IMR-90 (cell line): Measurements from ENCODE around the gene BCAS3. TPM values are rescaled to one million over a fixed set of nuclear protein-coding genes. Genes with fewer than 3 reads are reported as not detected.
"Not testable (repeated sequence)": the region's sequence is repeated elsewhere in the genome, so short reads cannot be mapped to it uniquely, and the experiment has no call there.

Experiments used
- ATAC-seq: fragments of 200-7000 bp; cut with Tn5 transposase; 2 replicates; pipeline ENCODE4 v1.9.1; 2020; ENCODE audit warnings: low read depth, mild to moderate bottlenecking, moderate library complexity
- BruUV-seq: library from RNA; stranded (reverse); fragments of 400-500 nt; replicated peaks from 2 replicates; lab custom pipeline; 2021; lab: Mats Ljungman, UMichigan
- CTCF ChIA-PET: fragments of 300-600 bp; formaldehyde crosslinking; extraction: SDS; loops from one replicate; lab custom pipeline; 2021; ENCODE audit warnings: antibody characterized with exemption; lab: Yijun Ruan, JAX
- POLR2A ChIA-PET: fragments of 300-600 bp; sonication (Branson Sonifier 250); formaldehyde crosslinking; loops from one replicate; lab custom pipeline; 2022; ENCODE audit warnings: antibody characterized with exemption; ENCODE audit not compliant: unreplicated experiment; lab: Charles Lee
- DNase-seq: peaks from one replicate; pipeline ENCODE4 v3.0.0; 2013
- H2AFZ ChIP-seq: replicated peaks from 2 replicates; pipeline ENCODE3; 2013; ENCODE audit warnings: low read length, mild to moderate bottlenecking; ENCODE audit not compliant: poor library complexity
- H2AK5ac ChIP-seq: 2 replicates; pipeline ENCODE4 v1.6.1; 2013; ENCODE audit warnings: low read depth, low read length, inconsistent platforms
- H2AK9ac ChIP-seq: replicated peaks from 2 replicates; pipeline ENCODE3; 2013; ENCODE audit warnings: mild to moderate bottlenecking, low read depth, low read length, moderate library complexity; ENCODE audit not compliant: poor library complexity
- H2BK120ac ChIP-seq: 2 replicates; pipeline ENCODE4 v1.6.1; 2013; ENCODE audit warnings: low read depth, low read length, inconsistent platforms
- H2BK15ac ChIP-seq: 3 replicates; pipeline ENCODE4 v1.6.1; 2013; ENCODE audit warnings: low read depth, low read length, inconsistent platforms
- H2BK20ac ChIP-seq: 2 replicates; pipeline ENCODE4 v1.6.1; 2013; ENCODE audit warnings: low read depth, mild to moderate bottlenecking, inconsistent platforms, low read length, moderate library complexity
- H2BK5ac ChIP-seq: 2 replicates; pipeline ENCODE4 v1.6.1; 2013; ENCODE audit warnings: mild to moderate bottlenecking, low read depth, low read length, inconsistent platforms; ENCODE audit not compliant: poor library complexity, severe bottlenecking
- H3K14ac ChIP-seq: replicated peaks from 2 replicates; pipeline ENCODE4 v1.6.1; 2013; ENCODE audit warnings: low read depth, low read length, inconsistent platforms
- H3K18ac ChIP-seq: 2 replicates; pipeline ENCODE4 v1.6.1; 2013; ENCODE audit warnings: low read depth, low read length, control low read depth
- H3K23ac ChIP-seq: 2 replicates; pipeline ENCODE4 v1.6.1; 2013; ENCODE audit warnings: low read depth, low read length, inconsistent platforms
- H3K27ac ChIP-seq: 2 replicates; pipeline ENCODE4 v1.5.1; 2013; ENCODE audit warnings: mild to moderate bottlenecking, control low read depth, low read length; ENCODE audit not compliant: insufficient read depth
- H3K27me3 ChIP-seq: 2 replicates; pipeline ENCODE4 v1.6.1; 2013; ENCODE audit warnings: low read length; ENCODE audit not compliant: control insufficient read depth, insufficient read depth
- H3K36me3 ChIP-seq: 2 replicates; pipeline ENCODE4 v1.6.1; 2013; ENCODE audit warnings: low read length, mixed read lengths; ENCODE audit not compliant: control insufficient read depth, insufficient read depth
- H3K4ac ChIP-seq: 2 replicates; pipeline ENCODE4 v1.6.1; 2013; ENCODE audit warnings: low read depth, low read length, inconsistent platforms
- H3K4me1 ChIP-seq: 2 replicates; pipeline ENCODE4 v1.6.1; 2013; ENCODE audit warnings: low read length, mixed read lengths; ENCODE audit not compliant: control insufficient read depth, insufficient read depth
- H3K4me2 ChIP-seq: 2 replicates; pipeline ENCODE4 v1.6.1; 2013; ENCODE audit warnings: low read depth, mild to moderate bottlenecking, control low read depth, low read length, moderate library complexity
- H3K4me3 ChIP-seq: 2 replicates; pipeline ENCODE4 v1.5.1; 2013; ENCODE audit warnings: low read depth, mild to moderate bottlenecking, control low read depth, low read length, moderate library complexity; ENCODE audit not compliant: insufficient read depth
- H3K56ac ChIP-seq: 2 replicates; pipeline ENCODE4 v1.6.1; 2013; ENCODE audit warnings: low read length, inconsistent platforms; ENCODE audit not compliant: insufficient read depth; ENCODE audit errors: extremely low read depth
- H3K79me1 ChIP-seq, 2 experiments: 2 replicates each; pipeline ENCODE4 v1.6.1; 2013; ENCODE audit warnings: low read length in 2 of 2, inconsistent platforms in 1 of 2, low read depth in 1 of 2
- H3K9ac ChIP-seq: 2 replicates; pipeline ENCODE4 v1.6.1; 2013; ENCODE audit warnings: low read depth, low read length, control low read depth
- H3K9me1 ChIP-seq: 2 replicates; pipeline ENCODE4 v1.6.1; 2013; ENCODE audit warnings: low read length, inconsistent platforms; ENCODE audit not compliant: insufficient read depth
- H3K9me3 ChIP-seq: 2 replicates; pipeline ENCODE4 v1.6.1; 2013; ENCODE audit warnings: low read length; ENCODE audit not compliant: control insufficient read depth, insufficient read depth
- H4K20me1 ChIP-seq: 2 replicates; pipeline ENCODE4 v1.6.1; 2013; ENCODE audit warnings: low read length, inconsistent platforms; ENCODE audit not compliant: insufficient read depth
- H4K5ac ChIP-seq: 2 replicates; pipeline ENCODE4 v1.6.1; 2013; ENCODE audit warnings: mild to moderate bottlenecking, low read depth, low read length, control low read depth
- H4K8ac ChIP-seq, 2 experiments: 2 replicates each; pipeline ENCODE4 v1.6.1; 2013; ENCODE audit warnings: low read depth in 2 of 2, low read length in 2 of 2, control low read depth in 1 of 2, inconsistent platforms in 1 of 2
- H4K91ac ChIP-seq: 2 replicates; pipeline ENCODE4 v1.6.1; 2013; ENCODE audit warnings: low read depth, low read length, inconsistent platforms; ENCODE audit not compliant: insufficient read depth
- MAFK ChIP-seq: IDR thresholded peaks from 2 replicates; pipeline ENCODE4 v1.6.1; 2012; ENCODE audit warnings: low read depth, low read length, improper control_type of control experiment
- NFE2L2 ChIP-seq: fragments of 150-350 bp; IDR thresholded peaks from 2 replicates; pipeline ENCODE4 v1.6.1; 2016; ENCODE audit warnings: low read depth, mild to moderate bottlenecking, low read length
- WGBS, 2 experiments: methylation state at CpG; one replicate each; pipeline versions ENCODE4 v1.1.5 to v1.1.7; 2013; ENCODE audit warnings: missing lambda C conversion rate in 2 of 2; ENCODE audit not compliant: insufficient read length in 1 of 2; ENCODE audit errors: extremely low coverage in 2 of 2; 5-methylcytosine and 5-hydroxymethylcytosine counted together
- dilution Hi-C: fragments of 300-500 bp; cut with HindIII; formaldehyde crosslinking; loops from one replicate; pipeline ENCODE4 v1.14.3; 2018; ENCODE audit warnings: low sequenced_read_pairs; ENCODE audit not compliant: unreplicated experiment
- in situ Hi-C: fragments of 300-500 bp; cut with MboI; formaldehyde crosslinking; loops from 3 replicates; pipeline ENCODE4 v1.14.3; 2019; ENCODE audit warnings: low sequenced_read_pairs, inconsistent platforms, mixed read lengths
- intact Hi-C: fragments of 100-400 bp; cut with micrococcal nuclease; formaldehyde crosslinking; loops from 2 replicates; pipeline ENCODE4 v1.10.0; 2022
- polyA plus RNA-seq, 3 experiments: library from polyadenylated mRNA; depleted of rRNA; stranded (reverse); fragments of >200 nt; gene quantifications; 2 replicates each; pipeline ENCODE4 v1.2.3, GENCODE V29; 2012; ENCODE audit warnings: low replicate concordance in 1 of 3
- total RNA-seq: library from RNA; depleted of rRNA; stranded (reverse); fragments of >200 nt; gene quantifications from 2 replicates; pipeline ENCODE4 v1.2.3, GENCODE V29; 2012

Gene BCAS3
- total and polyA plus RNA-seq, 2 of the 4 experiments (the other 2 are of a cell fraction) = 6.3 to 27.1 TPM

- no peak overlapping the region for H3K4ac ChIP-seq
- no peak overlapping the region for H3K56ac ChIP-seq
- intact Hi-C loops = no loop called here
- H3K79me1 ChIP-seq = peaks cover 0 to 3% of the 10 kb centered on the region in 2 experiments; a peak in 1 of 4 replicates
- peak overlapping the region in 1 of 2 experiments; percentile 67; a peak in 1 of 4 replicates for H4K8ac ChIP-seq
- peak overlapping the region; percentile 67 for H4K91ac ChIP-seq
- no peak overlapping the region for H3K4me2 ChIP-seq
- dilution Hi-C loops = no loop called here
- H2BK20ac ChIP-seq = no peak overlapping the region
- peak; percentile 54 for TF ChIP-seq MAFK
- TF ChIP-seq NFE2L2 = no peak
- in situ Hi-C loops = no loop called here
- H3K27me3 ChIP-seq = no peaks in the 10 kb centered on the region
- no peak overlapping the region for H2BK15ac ChIP-seq
- ATAC-seq (no peak), DNase-seq (no peak)
- no peaks in the 10 kb centered on the region for H3K36me3 ChIP-seq
- 80% methylated on average over 1 of the region's 5 CpGs; no CpG with 5 or more reads in 1 of the 2 experiments for WGBS, 2 experiments
- H3K4me3 ChIP-seq = no peak overlapping the region
- peak overlapping the region; percentile 37; the same call in 1 of the 2 replicates for H3K14ac ChIP-seq
- BruUV-seq = no TSS peak
- no peaks in the 10 kb centered on the region for H4K20me1 ChIP-seq
- H2AK9ac ChIP-seq = no peak overlapping the region
- H3K23ac ChIP-seq = peak overlapping the region; percentile 59; the same call in 1 of the 2 replicates
- H2BK5ac ChIP-seq = no peak overlapping the region
- H3K27ac ChIP-seq = no peak overlapping the region
- peak overlapping the region; percentile 71; the same call in 1 of the 2 replicates for H4K5ac ChIP-seq
- H2AFZ ChIP-seq = no peak overlapping the region
- H2BK120ac ChIP-seq = no peak overlapping the region
- H3K18ac ChIP-seq = no peak overlapping the region
- H3K4me1 ChIP-seq = no peaks in the 10 kb centered on the region
- H3K9me1 ChIP-seq = 0 out of 2 replicates have a peak, but pooled peaks cover 3% of the 10 kb centered on the region
- no peak overlapping the region for H3K9ac ChIP-seq
- CTCF ChIA-PET = no interaction called here
- peak overlapping the region; percentile 75; the same call in 1 of the 2 replicates for H2AK5ac ChIP-seq
- POLR2A ChIA-PET = no interaction called here
- H3K9me3 ChIP-seq = no peaks in the 10 kb centered on the region
Measured at GRCh38 chr17:61005358-61005757, 327.7 kb downstream of the BCAS3 start.

GRCh38 chr17:61005958-61006357 is 328.3 kb downstream of the BCAS3 start:
- H2BK20ac ChIP-seq, ATAC-seq, in situ Hi-C loops, POLR2A ChIA-PET, dilution Hi-C loops, H3K18ac ChIP-seq, H3K79me1 ChIP-seq, H2BK5ac ChIP-seq, H4K8ac ChIP-seq, H2AFZ ChIP-seq, H3K9me1 ChIP-seq, H4K91ac ChIP-seq, H3K27ac ChIP-seq, CTCF ChIA-PET, H3K36me3 ChIP-seq, H4K20me1 ChIP-seq, H4K5ac ChIP-seq, H3K9me3 ChIP-seq, H3K23ac ChIP-seq, H2AK9ac ChIP-seq, H3K4ac ChIP-seq, H3K4me2 ChIP-seq, H2AK5ac ChIP-seq, H2BK15ac ChIP-seq, H3K14ac ChIP-seq, DNase-seq, H3K4me1 ChIP-seq, H3K4me3 ChIP-seq, H2BK120ac ChIP-seq, H3K27me3 ChIP-seq, BruUV-seq, H3K56ac ChIP-seq, H3K9ac ChIP-seq, intact Hi-C loops: not testable (repeated sequence)
- no CpG with 5 or more reads among the region's 3 CpGs for WGBS, 2 experiments
